Measurements from ENCODE around the gene RABEPK. TPM values are rescaled to one million over a fixed set of nuclear protein-coding genes. Genes with fewer than 3 reads are reported as not detected.
A peak's percentile ranks its signal among the peaks of the same experiment; 100 is the strongest.
"Not testable (repeated sequence)": the region's sequence is repeated elsewhere in the genome, so short reads cannot be mapped to it uniquely, and the experiment has no call there.

RABEPK gene
- total and polyA plus RNA-seq, 4 donors = 12.9 to 30.4 (median 14.9) TPM

DNA sequence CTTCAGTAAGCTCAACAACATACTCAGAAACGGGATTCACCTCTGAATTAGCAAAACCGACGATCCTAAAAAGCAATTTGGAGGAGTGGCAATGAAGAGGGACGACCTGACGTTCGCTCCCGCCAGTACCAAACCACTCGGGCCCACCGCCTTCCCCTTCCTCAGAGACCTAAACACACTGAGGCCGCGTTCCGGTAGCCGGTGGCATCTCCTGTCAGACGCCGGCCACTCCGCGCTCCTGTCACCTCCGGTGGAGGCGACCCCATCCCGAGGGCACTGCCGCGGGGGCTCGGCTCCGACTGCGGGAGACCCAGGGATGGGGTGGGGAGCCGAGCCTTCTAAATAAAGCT is 11.4 kb upstream of the RABEPK start:
- Histone ChIP-seq H3K4me1 (ENCODE audit: control insufficient read depth in 1 of 2, insufficient read depth in 2 of 2, low read length in 2 of 2) (peaks cover 0 to under 1% of the 10 kb centered on the region in 2 donors), H3K9me3 (ENCODE audit: control insufficient read depth, low read length) (no peaks in the 10 kb centered on the region), H3K36me3 (ENCODE audit: control insufficient read depth in 1 of 2, insufficient read depth in 2 of 2, low read length in 1 of 2) (no peaks in the 10 kb centered on the region), H3K27ac (ENCODE audit: low read depth in 1 of 2, low read length in 2 of 2) (peak overlapping the region; percentile 70 to 90), H3K27me3 (ENCODE audit: control insufficient read depth in 1 of 2, insufficient read depth in 2 of 2, low read length in 1 of 2) (no peaks in the 10 kb centered on the region), H3K4me3 (ENCODE audit: low read length in 2 of 2) (peak overlapping the region; percentile 81 to 84)
- peak; percentile 21 for ATAC-seq (ENCODE audit: low FRiP score)
- WGBS, 2 donors = 0% methylated on average over 24 to 26 of the region's 26 CpGs
- intact Hi-C loops (cut with DNase I) = loop anchor here in 1 of 2 donors (2.0 kb wide), 1 partner anchor 22 kb away; no protein-coding TSS in a partner anchor
- DNase-seq = peak; percentile 66 to 82

DNA sequence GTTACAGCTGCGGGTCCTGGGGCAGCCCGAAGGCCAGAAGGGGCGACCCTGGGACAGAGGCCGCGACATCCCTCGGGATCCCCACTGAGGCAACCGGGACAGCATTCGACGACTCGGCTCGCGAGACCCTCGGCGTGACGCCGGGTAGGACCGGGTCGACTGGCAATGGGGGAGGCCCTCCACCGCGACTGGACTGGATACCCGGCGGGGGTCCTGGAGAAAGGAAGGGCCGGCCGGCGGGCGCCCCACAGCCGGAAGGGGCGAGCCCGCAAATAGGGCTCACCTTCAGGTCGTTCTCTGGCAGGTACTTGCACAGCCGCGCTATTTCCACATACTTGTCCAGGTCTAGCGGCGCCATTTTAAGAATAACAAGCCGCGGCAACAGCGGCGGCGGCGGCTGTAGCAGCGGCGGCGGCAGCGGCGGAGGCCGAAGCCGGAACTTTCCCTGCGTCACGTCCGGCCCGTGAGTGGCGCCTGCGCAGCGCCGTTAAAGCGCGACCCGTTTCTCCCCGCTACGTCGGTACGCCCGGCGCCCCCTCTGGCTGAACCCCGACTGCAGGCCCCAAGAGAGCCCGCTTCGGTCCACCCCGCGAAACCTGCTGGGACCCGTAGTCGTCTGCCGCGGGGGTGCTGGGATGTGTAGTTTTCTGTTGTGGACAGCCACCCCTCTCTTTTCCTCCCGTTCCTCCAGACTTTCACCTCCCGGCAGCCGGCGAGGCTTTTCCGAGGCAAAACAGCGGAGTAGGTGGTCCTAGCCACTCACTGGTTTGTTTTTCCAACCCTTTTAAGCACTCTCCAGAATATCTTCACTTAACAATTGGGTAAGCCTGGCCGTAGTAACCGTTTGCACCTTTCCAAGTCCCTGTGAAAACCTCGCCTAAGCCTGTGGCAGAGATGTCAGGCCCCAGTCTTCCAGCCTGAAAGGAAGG is 10.7 kb upstream of the RABEPK start, which contains the start of gene PPP6C:
Gene PPP6C (minus strand): TSS at position 443 of the 929 bp plus-strand sequence. CDS start 85 bp downstream, at position 358.
- peak; percentile 99 for ATAC-seq (ENCODE audit: low FRiP score)
- H3K4me3 ChIP-seq (ENCODE audit: low read length in 2 of 2) = peak within 1 kb of the TSS; percentile 81 to 84

DNA sequence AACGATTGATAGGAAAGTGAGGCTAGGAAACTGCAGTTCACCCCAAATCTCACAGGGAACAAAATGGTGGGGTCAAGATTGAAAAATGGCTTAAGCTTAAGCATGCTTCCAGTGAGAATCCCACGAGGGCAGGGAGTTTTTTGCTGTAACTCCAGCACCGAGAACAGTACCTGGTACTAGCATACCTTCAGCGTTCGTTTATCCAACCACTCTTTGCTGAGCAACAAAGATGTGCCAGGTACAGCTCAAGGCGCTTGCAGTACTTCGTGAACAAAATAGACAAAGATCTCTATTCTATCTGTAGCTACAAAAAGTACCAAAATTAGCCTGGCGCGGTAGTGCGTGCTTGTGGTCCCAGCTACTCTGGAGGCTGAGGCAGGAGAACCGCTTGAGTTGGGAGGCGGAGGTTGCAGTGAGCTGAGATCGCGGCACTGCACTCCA is 10.0 kb upstream of the RABEPK start:
- H3K9me3 ChIP-seq (ENCODE audit: control insufficient read depth, low read length) = no peaks in the 10 kb centered on the region
- DNase-seq (no peak), ATAC-seq (ENCODE audit: low FRiP score) (no peak)
- intact Hi-C loops (cut with DNase I) = loop anchor here in 1 of 2 donors (10.0 kb wide), 1 partner anchor 46 kb away; the partner anchor contains the start of gene SCAI
- peak overlapping the region; percentile 64 to 81 for H3K4me3 ChIP-seq (ENCODE audit: low read length in 2 of 2)
- no peaks in the 10 kb centered on the region for H3K36me3 ChIP-seq (ENCODE audit: control insufficient read depth in 1 of 2, insufficient read depth in 2 of 2, low read length in 1 of 2)
- H3K27ac ChIP-seq (ENCODE audit: low read depth in 1 of 2, low read length in 2 of 2) = peak overlapping the region; percentile 50 to 84
- H3K4me1 ChIP-seq (ENCODE audit: control insufficient read depth in 1 of 2, insufficient read depth in 2 of 2, low read length in 2 of 2) = no peaks in the 10 kb centered on the region
- 46 to 51% methylated on average over 14 of the region's 14 CpGs for WGBS, 2 donors
- no peaks in the 10 kb centered on the region for H3K27me3 ChIP-seq (ENCODE audit: control insufficient read depth in 1 of 2, insufficient read depth in 2 of 2, low read length in 1 of 2)

More for the DNA sequence above, 10.7 kb upstream of the RABEPK start, which contains the start of gene PPP6C:
- Histone ChIP-seq H3K27me3 (ENCODE audit: control insufficient read depth in 1 of 2, insufficient read depth in 2 of 2, low read length in 1 of 2) (no peaks in the 10 kb centered on the region), H3K27ac (ENCODE audit: low read depth in 1 of 2, low read length in 2 of 2) (peak within 1 kb of the TSS; percentile 84 to 90), H3K4me1 (ENCODE audit: control insufficient read depth in 1 of 2, insufficient read depth in 2 of 2, low read length in 2 of 2) (no peaks in the 10 kb centered on the region), H3K9me3 (ENCODE audit: control insufficient read depth, low read length) (no peaks in the 10 kb centered on the region), H3K36me3 (ENCODE audit: control insufficient read depth in 1 of 2, insufficient read depth in 2 of 2, low read length in 1 of 2) (no peaks in the 10 kb centered on the region)
- intact Hi-C loops (cut with DNase I) = loop anchor here in 1 of 2 donors (2.0 to 10.0 kb wide), 2 partner anchors 23 to 45 kb away; partner anchors contain the start of gene SCAI
- WGBS, 2 donors = 0% methylated on average over 72 to 82 of the region's 82 CpGs
- DNase-seq = peak; percentile 99 to 100

DNA sequence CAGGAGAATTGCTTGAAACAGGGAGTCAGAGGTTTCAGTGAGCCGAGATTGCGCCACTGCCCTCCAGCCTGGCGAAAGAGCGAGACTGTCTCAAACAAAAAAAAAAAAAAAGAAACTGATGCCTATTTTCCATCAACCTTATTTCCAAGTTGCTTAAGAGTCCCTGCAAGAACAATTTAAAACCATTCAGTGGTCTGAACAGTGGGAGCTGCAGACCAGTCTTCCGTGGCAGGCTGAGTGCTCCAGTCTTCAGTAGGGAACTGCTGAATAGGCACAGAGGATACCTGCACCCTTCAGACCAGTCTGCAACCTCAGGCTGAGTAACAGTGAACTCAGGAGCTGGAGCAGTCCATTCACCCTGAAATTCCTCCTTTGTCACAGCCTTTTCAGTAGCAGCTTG is 5.9 kb upstream of the RABEPK start:
- H3K27ac ChIP-seq (ENCODE audit: low read depth in 1 of 2, low read length in 2 of 2); H3K4me1 ChIP-seq (ENCODE audit: control insufficient read depth in 1 of 2, insufficient read depth in 2 of 2, low read length in 2 of 2); H3K4me3 ChIP-seq (ENCODE audit: low read length in 2 of 2); H3K36me3 ChIP-seq (ENCODE audit: control insufficient read depth in 1 of 2, insufficient read depth in 2 of 2, low read length in 1 of 2); DNase-seq; H3K27me3 ChIP-seq (ENCODE audit: control insufficient read depth in 1 of 2, insufficient read depth in 2 of 2, low read length in 1 of 2); H3K9me3 ChIP-seq (ENCODE audit: control insufficient read depth, low read length); ATAC-seq (ENCODE audit: low FRiP score): not testable (repeated sequence)
- 88 to 90% methylated on average over 5 of the region's 5 CpGs for WGBS, 2 donors
- intact Hi-C loops (cut with DNase I) = loop anchor here in 1 of 2 donors (10.0 kb wide), 1 partner anchor 50 kb away; the partner anchor contains the start of gene SCAI

DNA sequence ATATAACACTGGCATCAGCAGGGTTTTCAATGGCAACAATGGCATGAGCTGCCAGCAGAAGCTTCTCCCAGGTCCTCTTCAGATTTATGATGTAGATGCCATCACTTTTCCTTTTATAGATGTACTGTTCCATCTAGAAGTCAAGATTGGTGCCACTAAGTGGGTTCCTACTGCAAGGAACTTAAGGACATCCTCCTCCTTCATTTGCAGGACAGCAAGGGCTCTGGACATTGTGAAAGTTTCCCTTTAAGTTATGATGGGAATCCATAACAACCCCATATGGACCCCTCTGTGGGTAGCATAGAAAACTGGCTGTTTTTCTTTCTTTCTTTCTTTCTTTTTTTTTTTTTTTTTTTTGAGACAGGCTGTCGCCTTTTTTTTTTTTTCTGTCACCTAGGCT is 4.8 kb upstream of the RABEPK start:
- DNase-seq = not testable (repeated sequence)
- 93% methylated on average over 1 of the region's 1 CpG; no CpG with 5 or more reads in 1 of the 2 donors for WGBS, 2 donors
- intact Hi-C loops (cut with DNase I) = loop anchor here in 1 of 2 donors (10.0 kb wide), 1 partner anchor 51 kb away; the partner anchor contains the start of gene SCAI

DNA sequence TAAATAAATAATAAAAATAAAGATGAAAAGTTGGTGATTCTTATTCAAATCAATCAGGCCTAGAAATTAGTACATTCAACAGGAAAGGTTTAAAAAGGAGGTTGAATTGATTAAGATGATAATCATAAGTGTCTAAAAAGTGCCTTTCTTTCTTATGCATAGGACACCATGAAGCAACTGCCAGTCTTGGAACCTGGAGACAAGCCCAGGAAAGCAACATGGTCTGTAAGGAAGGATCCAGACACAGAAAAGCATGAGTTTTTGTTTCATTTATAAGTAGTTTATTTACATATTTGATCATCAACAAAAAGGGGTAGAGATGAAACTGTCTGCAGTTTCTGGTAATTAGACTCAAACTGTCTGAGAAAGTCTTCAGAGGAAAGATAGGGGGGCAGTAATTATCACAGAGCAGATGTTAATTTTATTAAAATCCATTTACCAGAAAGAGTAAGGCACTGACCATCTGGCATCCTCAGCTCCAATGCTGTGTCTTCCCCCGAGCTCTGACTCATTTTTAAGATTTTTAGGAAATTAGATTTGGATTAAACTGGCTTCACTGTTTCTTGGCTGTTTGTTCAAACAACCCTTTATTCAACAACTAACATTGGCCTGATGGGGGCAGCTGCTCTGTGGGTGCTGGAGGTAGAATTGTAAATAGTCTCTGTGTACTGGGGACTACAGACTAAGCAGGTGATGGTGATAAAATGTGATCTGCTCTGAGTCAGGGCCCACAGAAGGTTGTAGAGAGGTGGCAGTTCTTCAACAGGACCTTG is 2.7 kb downstream of the RABEPK start:
- H3K9me3 ChIP-seq (ENCODE audit: control insufficient read depth, low read length) = no peaks in the 10 kb centered on the region
- H3K27ac ChIP-seq (ENCODE audit: low read depth in 1 of 2, low read length in 2 of 2) = no peak overlapping the region
- no peak overlapping the region for H3K4me3 ChIP-seq (ENCODE audit: low read length in 2 of 2)
- 85 to 89% methylated on average over 1 of the region's 1 CpG for WGBS, 2 donors
- H3K27me3 ChIP-seq (ENCODE audit: control insufficient read depth in 1 of 2, insufficient read depth in 2 of 2, low read length in 1 of 2) = no peaks in the 10 kb centered on the region
- DNase-seq (no peak), ATAC-seq (ENCODE audit: low FRiP score) (no peak)
- peaks cover 4 to 10% of the 10 kb centered on the region in 2 donors for H3K36me3 ChIP-seq (ENCODE audit: control insufficient read depth in 1 of 2, insufficient read depth in 2 of 2, low read length in 1 of 2)
- no peaks in the 10 kb centered on the region for H3K4me1 ChIP-seq (ENCODE audit: control insufficient read depth in 1 of 2, insufficient read depth in 2 of 2, low read length in 2 of 2)
- intact Hi-C loops (cut with DNase I) = no loop called here

More for the DNA sequence above, 4.8 kb upstream of the RABEPK start:
- not testable (repeated sequence) for H3K4me1 ChIP-seq (ENCODE audit: control insufficient read depth in 1 of 2, insufficient read depth in 2 of 2, low read length in 2 of 2); ATAC-seq (ENCODE audit: low FRiP score); H3K4me3 ChIP-seq (ENCODE audit: low read length in 2 of 2); H3K9me3 ChIP-seq (ENCODE audit: control insufficient read depth, low read length); H3K36me3 ChIP-seq (ENCODE audit: control insufficient read depth in 1 of 2, insufficient read depth in 2 of 2, low read length in 1 of 2); H3K27ac ChIP-seq (ENCODE audit: low read depth in 1 of 2, low read length in 2 of 2); H3K27me3 ChIP-seq (ENCODE audit: control insufficient read depth in 1 of 2, insufficient read depth in 2 of 2, low read length in 1 of 2)

DNA sequence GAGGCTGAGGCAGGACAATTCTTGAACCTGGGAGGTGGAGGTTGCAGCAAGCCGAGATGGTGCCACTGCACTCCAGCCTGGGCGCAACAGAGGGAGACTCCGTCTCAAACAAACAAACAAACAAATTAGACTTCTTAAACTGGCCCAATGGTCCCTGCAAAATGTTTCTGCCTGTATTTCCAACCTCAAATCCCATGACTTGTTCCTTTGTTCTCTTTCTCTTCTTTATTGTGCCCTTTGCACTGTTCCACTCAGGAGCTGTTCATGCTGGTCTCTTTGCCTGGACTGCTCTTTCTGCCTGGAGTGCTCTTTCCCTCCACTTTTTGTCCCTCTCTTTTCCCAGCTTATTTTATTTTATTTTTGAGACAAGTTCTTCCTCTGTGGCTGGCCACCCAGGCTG is 4.1 kb downstream of the RABEPK start:
- Histone ChIP-seq H3K27me3 (ENCODE audit: control insufficient read depth in 1 of 2, insufficient read depth in 2 of 2, low read length in 1 of 2) (no peaks in the 10 kb centered on the region), H3K36me3 (ENCODE audit: control insufficient read depth in 1 of 2, insufficient read depth in 2 of 2, low read length in 1 of 2) (peaks cover 4 to 11% of the 10 kb centered on the region in 2 donors), H3K4me3 (ENCODE audit: low read length in 2 of 2) (no peak overlapping the region), H3K4me1 (ENCODE audit: control insufficient read depth in 1 of 2, insufficient read depth in 2 of 2, low read length in 2 of 2) (no peaks in the 10 kb centered on the region), H3K9me3 (ENCODE audit: control insufficient read depth, low read length) (no peaks in the 10 kb centered on the region), H3K27ac (ENCODE audit: low read depth in 1 of 2, low read length in 2 of 2) (no peak overlapping the region)
- no peak for DNase-seq
- no peak for ATAC-seq (ENCODE audit: low FRiP score)
- intact Hi-C loops (cut with DNase I) = no loop called here
- WGBS, 2 donors = 94 to 97% methylated on average over 3 of the region's 3 CpGs

DNA sequence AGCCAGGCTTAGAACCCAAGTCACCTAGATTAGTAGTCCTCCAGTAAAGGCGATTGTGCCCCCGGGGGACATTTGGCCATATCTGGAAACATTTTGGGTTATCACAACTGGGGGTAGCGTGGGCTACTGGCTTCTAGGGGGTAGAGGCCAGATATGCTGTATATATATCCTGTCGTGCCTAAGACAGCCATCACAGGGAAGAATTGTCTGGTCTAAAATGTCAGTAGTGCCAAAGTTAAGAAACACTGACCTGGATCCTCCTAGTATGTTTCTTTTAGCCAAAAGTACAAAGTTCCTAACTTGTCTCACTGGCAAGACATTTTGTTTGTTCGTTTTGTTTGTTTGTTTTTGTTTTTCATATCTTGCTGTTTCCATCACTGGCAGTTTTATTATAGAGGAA is 13.8 kb downstream of the RABEPK start:
- no peak for ATAC-seq (ENCODE audit: low FRiP score)
- H3K9me3 ChIP-seq (ENCODE audit: control insufficient read depth, low read length) = no peaks in the 10 kb centered on the region
- no peak for DNase-seq
- no peak overlapping the region for H3K27ac ChIP-seq (ENCODE audit: low read depth in 1 of 2, low read length in 2 of 2)
- no peak overlapping the region for H3K4me3 ChIP-seq (ENCODE audit: low read length in 2 of 2)
- H3K27me3 ChIP-seq (ENCODE audit: control insufficient read depth in 1 of 2, insufficient read depth in 2 of 2, low read length in 1 of 2) = no peaks in the 10 kb centered on the region
- intact Hi-C loops (cut with DNase I) = no loop called here
- no peaks in the 10 kb centered on the region for H3K4me1 ChIP-seq (ENCODE audit: control insufficient read depth in 1 of 2, insufficient read depth in 2 of 2, low read length in 2 of 2)
- WGBS, 2 donors = 87 to 88% methylated on average over 5 of the region's 5 CpGs
- H3K36me3 ChIP-seq (ENCODE audit: control insufficient read depth in 1 of 2, insufficient read depth in 2 of 2, low read length in 1 of 2) = peaks cover 3 to 7% of the 10 kb centered on the region in 2 donors
